HUES64 (cell line): ENCODE measurements around the gene ZNF91.
"Not testable (repeated sequence)": the region's sequence is repeated elsewhere in the genome, so short reads cannot be mapped to it uniquely, and the experiment has no call there.

Experiments
- H3K27ac ChIP-seq: 2 replicates; pipeline ENCODE4 v1.7.0; 2013; ENCODE audit warnings: low read depth, low read length, inconsistent platforms
- H3K27me3 ChIP-seq: 2 replicates; pipeline ENCODE4 v1.6.1; 2013; ENCODE audit warnings: mild to moderate bottlenecking, low read length; ENCODE audit not compliant: insufficient read depth
- H3K36me3 ChIP-seq: 2 replicates; pipeline ENCODE4 v1.6.1; 2013; ENCODE audit warnings: mild to moderate bottlenecking, low read length; ENCODE audit not compliant: insufficient read depth
- H3K4me1 ChIP-seq: 2 replicates; pipeline ENCODE4 v1.6.1; 2013; ENCODE audit warnings: mild to moderate bottlenecking, low read length, moderate library complexity; ENCODE audit not compliant: insufficient read depth
- H3K4me3 ChIP-seq: 2 replicates; pipeline ENCODE4 v1.5.1; 2013; ENCODE audit warnings: mild to moderate bottlenecking, low read length, moderate library complexity
- H3K9ac ChIP-seq: 2 replicates; pipeline ENCODE4 v1.6.1; 2013; ENCODE audit warnings: mild to moderate bottlenecking, low read depth, low read length
- H3K9me3 ChIP-seq: 2 replicates; pipeline ENCODE4 v1.6.1; 2013; ENCODE audit warnings: low read depth, low read length; ENCODE audit not compliant: insufficient read depth
- WGBS: fragments of 150-250, 120-280 bp; methylation state at CpG from one replicate; pipeline ENCODE4 v1.1.7; 2013; ENCODE audit warnings: missing lambda C conversion rate; 5-methylcytosine and 5-hydroxymethylcytosine counted together

Gene ZNF91

GRCh38 chr19:23366437-23366836 lies 28.8 kb downstream of the ZNF91 start:
- no peak overlapping the region for H3K4me3 ChIP-seq
- no peak overlapping the region for H3K27ac ChIP-seq
- no peaks in the 10 kb centered on the region for H3K4me1 ChIP-seq
- H3K9me3 ChIP-seq = peaks cover 85% of the 10 kb centered on the region
- H3K36me3 ChIP-seq = peaks cover 82% of the 10 kb centered on the region
- no peak overlapping the region for H3K9ac ChIP-seq
- WGBS = 98% methylated on average over 4 of the region's 4 CpGs
- H3K27me3 ChIP-seq = no peaks in the 10 kb centered on the region

- WGBS = 91% methylated on average over 14 of the region's 18 CpGs
- not testable (repeated sequence) for H3K4me1 ChIP-seq, H3K4me3 ChIP-seq, H3K27me3 ChIP-seq, H3K27ac ChIP-seq, H3K9ac ChIP-seq
- peaks cover 85% of the 10 kb centered on the region for H3K9me3 ChIP-seq
- H3K36me3 ChIP-seq = peaks cover 82% of the 10 kb centered on the region
These were observed 29.2 kb downstream of the ZNF91 start for GRCh38 chr19:23366031-23366430.

DNA sequence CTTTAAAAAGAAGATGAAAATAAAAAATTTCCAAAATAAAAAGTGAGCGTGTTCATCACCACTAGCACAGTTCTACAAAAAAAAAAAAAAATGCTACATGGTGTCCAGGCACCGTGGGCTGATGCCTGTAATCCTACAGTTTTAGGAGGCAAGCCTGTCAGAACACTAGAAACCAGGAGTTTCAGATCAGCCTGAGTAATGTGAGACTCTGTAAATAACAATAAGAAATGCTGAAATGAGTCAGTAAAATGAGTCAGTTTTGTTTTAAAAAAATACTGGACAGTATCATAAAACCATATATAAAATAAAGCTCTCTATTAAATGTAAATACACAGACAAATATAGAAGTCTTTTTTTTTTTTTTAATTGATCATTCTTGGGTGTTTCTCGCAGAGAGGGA lies 30.0 kb downstream of the ZNF91 start:
- Histone ChIP-seq H3K9ac (no peak overlapping the region), H3K9me3 (peaks cover 84% of the 10 kb centered on the region), H3K27me3 (no peaks in the 10 kb centered on the region), H3K36me3 (peaks cover 78% of the 10 kb centered on the region), H3K4me1 (no peaks in the 10 kb centered on the region), H3K4me3 (no peak overlapping the region), H3K27ac (no peak overlapping the region)
- over 99% methylated on average over 3 of the region's 3 CpGs for WGBS

GRCh38 chr19:23361843-23362242 lies 33.4 kb downstream of the ZNF91 start:
- peaks cover 71% of the 10 kb centered on the region for H3K36me3 ChIP-seq
- H3K9me3 ChIP-seq = peaks cover 92% of the 10 kb centered on the region

GRCh38 chr19:23351806-23352205 lies 43.5 kb downstream of the ZNF91 start:
- 96% methylated on average over 4 of the region's 4 CpGs for WGBS
- peaks cover 67% of the 10 kb centered on the region for H3K36me3 ChIP-seq
- no peak overlapping the region for H3K4me3 ChIP-seq
- no peak overlapping the region for H3K27ac ChIP-seq
- no peak overlapping the region for H3K9ac ChIP-seq
- H3K4me1 ChIP-seq = no peaks in the 10 kb centered on the region
- H3K9me3 ChIP-seq = peaks cover 94% of the 10 kb centered on the region
- no peaks in the 10 kb centered on the region for H3K27me3 ChIP-seq

More at GRCh38 chr19:23361843-23362242, 33.4 kb downstream of the ZNF91 start:
- not testable (repeated sequence) for H3K9ac ChIP-seq, H3K27ac ChIP-seq, H3K4me1 ChIP-seq, H3K27me3 ChIP-seq, H3K4me3 ChIP-seq
- no CpG with 5 or more reads among the region's 1 CpG for WGBS

DNA sequence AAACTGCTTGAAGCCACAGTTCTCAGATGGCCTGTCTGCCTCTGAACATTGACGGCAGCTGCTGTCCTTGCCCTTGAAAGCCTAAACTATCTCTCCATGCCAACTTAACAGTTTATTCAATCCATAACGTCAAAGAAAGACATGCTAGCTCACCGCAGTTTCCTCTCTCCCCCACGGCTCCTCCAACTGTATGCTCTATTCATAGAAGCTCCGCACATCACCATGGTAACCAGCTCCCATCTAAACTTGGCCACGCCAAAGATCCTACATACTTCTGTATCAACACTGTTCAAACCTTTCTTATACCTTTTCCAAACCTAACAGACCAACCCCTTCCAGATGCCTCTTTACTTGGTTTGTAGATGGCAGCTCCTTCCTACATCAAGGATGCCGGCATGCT lies 48.6 kb downstream of the ZNF91 start:
- H3K9me3 ChIP-seq = peaks cover 53% of the 10 kb centered on the region
- H3K27me3 ChIP-seq = no peaks in the 10 kb centered on the region
- H3K36me3 ChIP-seq = peaks cover 50% of the 10 kb centered on the region
- H3K4me1 ChIP-seq = no peaks in the 10 kb centered on the region
- no peak overlapping the region for H3K9ac ChIP-seq
- no peak overlapping the region for H3K27ac ChIP-seq
- H3K4me3 ChIP-seq = no peak overlapping the region
- WGBS = 96% methylated on average over 7 of the region's 7 CpGs

- peaks cover 46% of the 10 kb centered on the region for H3K36me3 ChIP-seq
- H3K4me1 ChIP-seq = no peaks in the 10 kb centered on the region
- H3K27me3 ChIP-seq = no peaks in the 10 kb centered on the region
- WGBS = 89% methylated on average over 4 of the region's 4 CpGs
- H3K9ac ChIP-seq = no peak overlapping the region
- H3K4me3 ChIP-seq = no peak overlapping the region
- H3K9me3 ChIP-seq = peaks cover 45% of the 10 kb centered on the region
- no peak overlapping the region for H3K27ac ChIP-seq
These were observed 49.4 kb downstream of the ZNF91 start for GRCh38 chr19:23345838-23346237.

DNA sequence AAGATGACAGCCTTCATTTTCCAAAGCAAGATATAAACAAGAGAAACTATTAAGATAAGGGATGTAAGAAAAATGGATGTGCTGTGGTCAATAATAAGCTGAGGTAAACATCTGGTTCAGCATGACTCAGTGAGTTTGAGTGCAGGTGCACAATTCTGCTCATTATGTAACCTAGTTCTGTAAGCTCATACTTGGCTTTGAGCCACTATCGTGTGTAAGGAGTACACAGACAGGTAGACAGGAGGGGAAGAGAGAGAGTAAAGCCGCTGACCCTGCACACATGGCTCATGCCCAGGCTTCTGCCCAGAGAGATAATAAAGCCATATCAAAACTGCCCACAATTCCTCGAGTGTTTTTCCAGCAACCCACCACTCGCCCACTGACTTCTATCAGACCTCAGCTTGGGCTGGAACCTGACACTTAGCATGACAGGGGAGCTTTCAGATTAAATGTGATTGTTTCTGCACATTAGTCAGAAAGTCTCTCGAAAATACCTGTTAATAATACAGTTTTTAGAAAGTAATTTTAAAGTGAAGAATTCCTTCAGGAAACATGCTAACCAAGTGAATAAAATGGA lies 51.7 kb downstream of the ZNF91 start:
- 86% methylated on average over 5 of the region's 5 CpGs for WGBS
- no peak overlapping the region for H3K4me3 ChIP-seq
- H3K4me1 ChIP-seq = no peaks in the 10 kb centered on the region
- H3K9me3 ChIP-seq = peaks cover 41% of the 10 kb centered on the region
- H3K9ac ChIP-seq = no peak overlapping the region
- H3K36me3 ChIP-seq = peaks cover 38% of the 10 kb centered on the region
- no peak overlapping the region for H3K27ac ChIP-seq
- H3K27me3 ChIP-seq = no peaks in the 10 kb centered on the region

DNA sequence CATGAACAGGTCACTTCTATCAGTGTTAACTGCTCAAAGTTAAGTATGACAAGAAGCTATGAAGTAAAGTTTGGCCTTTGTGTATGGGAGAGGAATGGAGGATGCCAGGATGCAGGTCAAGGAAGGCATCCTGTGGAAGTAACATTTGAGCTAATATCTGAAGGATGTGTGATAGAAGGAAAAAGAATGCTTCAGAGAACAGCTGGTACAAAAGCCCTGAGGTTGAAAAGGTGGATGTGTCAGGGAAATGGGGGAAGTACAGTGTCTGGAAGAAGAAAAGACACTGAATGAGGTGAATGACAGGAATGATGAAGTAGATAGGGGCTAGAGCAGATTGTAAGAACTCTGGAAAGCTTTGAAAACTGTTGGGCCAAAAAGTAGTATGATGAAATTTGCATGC lies 67.1 kb downstream of the ZNF91 start:
- Histone ChIP-seq H3K36me3 (no peaks in the 10 kb centered on the region), H3K27ac (no peak overlapping the region), H3K4me3 (no peak overlapping the region), H3K4me1 (no peaks in the 10 kb centered on the region), H3K27me3 (no peaks in the 10 kb centered on the region), H3K9ac (no peak overlapping the region), H3K9me3 (peaks cover 3% of the 10 kb centered on the region; the same call in 1 of the 2 replicates)

- 86% methylated on average over 4 of the region's 4 CpGs for WGBS
- peaks cover 3% of the 10 kb centered on the region; the same call in 1 of the 2 replicates for H3K9me3 ChIP-seq
- H3K4me1 ChIP-seq = no peaks in the 10 kb centered on the region
These were observed 73.2 kb downstream of the ZNF91 start for GRCh38 chr19:23321953-23322549.

DNA sequence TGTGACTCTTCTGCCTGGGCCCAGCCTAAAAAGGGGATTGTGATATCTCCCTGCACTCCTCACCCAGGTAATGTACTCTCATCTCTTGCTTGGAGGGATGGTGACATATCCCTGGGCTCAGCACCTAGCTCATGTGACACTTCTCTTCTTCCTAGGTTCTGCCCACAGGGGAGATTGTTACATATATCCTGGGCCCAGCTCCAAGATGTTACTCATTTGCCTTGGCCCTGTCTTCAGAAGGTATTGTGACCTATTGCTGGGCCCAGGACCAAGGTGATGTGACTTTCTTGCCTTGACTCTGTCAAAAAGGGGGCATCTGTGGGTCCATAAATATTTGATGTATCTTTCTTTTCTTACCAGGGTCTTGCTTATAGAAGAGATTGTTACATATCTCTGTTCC lies 73.9 kb downstream of the ZNF91 start:
- not testable (repeated sequence) for H3K4me1 ChIP-seq, H3K27me3 ChIP-seq, H3K4me3 ChIP-seq

More at GRCh38 chr19:23321953-23322549, 73.2 kb downstream of the ZNF91 start:
- Histone ChIP-seq H3K9ac (no peak overlapping the region), H3K27me3 (no peaks in the 10 kb centered on the region), H3K4me3 (no peak overlapping the region), H3K36me3 (no peaks in the 10 kb centered on the region), H3K27ac (no peak overlapping the region)

GRCh38 chr19:23319571-23319970 lies 75.7 kb downstream of the ZNF91 start:
- H3K9me3 ChIP-seq, H3K27me3 ChIP-seq, H3K36me3 ChIP-seq, H3K27ac ChIP-seq, H3K4me3 ChIP-seq, H3K9ac ChIP-seq, H3K4me1 ChIP-seq: not testable (repeated sequence)
- WGBS = 95% methylated on average over 3 of the region's 3 CpGs

More for the DNA sequence above, 73.9 kb downstream of the ZNF91 start:
- not testable (repeated sequence) for H3K27ac ChIP-seq, H3K9ac ChIP-seq, H3K36me3 ChIP-seq, H3K9me3 ChIP-seq
